Stimulated activated CD8-positive, alpha-beta memory T cell treated with anti-CD3 and anti-CD28 coated beads, Interleukin-15, amount 100 ng/mL, for 48 hours (primary cell): ENCODE measurements around the gene PSKH1.
"Not testable (repeated sequence)": the region's sequence is repeated elsewhere in the genome, so short reads cannot be mapped to it uniquely, and the experiment has no call there.

Source experiments
- DNase-seq, 2 donors: peaks; one replicate each; pipeline ENCODE4 v3.0.0-alpha.2; 2020; ENCODE audit warnings: low read depth in 2 of 2

Gene PSKH1

DNA sequence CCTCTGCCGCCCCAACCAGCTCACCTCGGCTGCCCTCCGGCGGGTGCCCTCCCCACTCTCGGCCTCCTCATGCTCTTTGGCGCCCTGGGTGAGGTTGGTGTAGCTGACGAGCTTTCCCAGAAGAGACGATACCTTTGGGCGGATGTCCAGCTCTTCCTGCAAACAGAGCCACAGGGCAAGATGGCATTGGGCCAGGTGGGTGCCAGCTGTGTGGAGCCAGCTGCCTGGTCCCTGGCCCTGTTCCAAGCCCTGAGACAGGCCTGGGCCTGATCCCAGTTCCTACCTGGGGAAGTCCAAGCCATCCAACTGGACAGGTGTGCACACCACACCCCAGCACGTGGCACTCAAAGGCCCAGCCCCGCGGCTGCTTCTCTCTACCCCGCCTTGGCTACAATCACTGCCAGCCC is 68.5 kb downstream of the PSKH1 start:
- DNase-seq: no peak

DNA sequence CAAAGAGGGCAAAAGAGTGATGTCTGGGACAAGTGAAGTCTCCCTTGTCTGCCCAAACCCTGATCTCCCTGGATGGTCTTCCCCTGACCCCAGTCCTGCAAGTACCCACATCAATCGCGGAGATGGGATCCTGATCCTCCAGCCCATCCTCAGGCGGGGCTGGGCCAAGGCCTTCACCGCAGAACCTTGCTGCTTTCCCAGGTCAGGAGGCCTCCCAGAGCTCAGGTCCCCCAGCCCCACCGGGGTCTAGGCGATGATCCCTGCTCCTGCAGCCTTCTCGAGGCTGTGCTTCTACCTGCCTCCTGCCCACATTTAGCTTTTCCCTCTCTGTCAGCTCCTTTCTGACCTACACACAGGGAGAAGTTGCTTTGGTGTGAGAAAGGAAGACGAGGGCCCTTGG is 69.1 kb downstream of the PSKH1 start:
- DNase-seq: no peak

DNA sequence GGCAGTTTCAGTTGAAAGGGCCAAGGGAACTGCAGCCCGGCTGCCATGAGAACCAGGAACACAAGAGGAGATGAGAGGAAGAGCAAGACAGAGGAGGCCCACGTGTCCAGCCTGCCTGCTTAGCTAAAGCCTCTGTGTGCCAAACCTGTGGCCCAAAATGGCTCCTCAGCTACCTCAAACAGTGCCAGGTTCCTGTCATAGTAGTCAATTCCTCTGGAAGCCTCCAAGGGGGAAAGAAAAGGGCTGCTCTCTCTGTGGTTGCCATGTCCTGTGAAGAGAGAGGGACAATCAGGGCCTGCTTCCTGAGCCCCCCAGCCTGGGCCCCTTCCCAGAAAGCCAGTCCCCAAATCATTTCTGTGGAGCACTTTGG is 70.2 kb downstream of the PSKH1 start:
- no peak for DNase-seq

DNA sequence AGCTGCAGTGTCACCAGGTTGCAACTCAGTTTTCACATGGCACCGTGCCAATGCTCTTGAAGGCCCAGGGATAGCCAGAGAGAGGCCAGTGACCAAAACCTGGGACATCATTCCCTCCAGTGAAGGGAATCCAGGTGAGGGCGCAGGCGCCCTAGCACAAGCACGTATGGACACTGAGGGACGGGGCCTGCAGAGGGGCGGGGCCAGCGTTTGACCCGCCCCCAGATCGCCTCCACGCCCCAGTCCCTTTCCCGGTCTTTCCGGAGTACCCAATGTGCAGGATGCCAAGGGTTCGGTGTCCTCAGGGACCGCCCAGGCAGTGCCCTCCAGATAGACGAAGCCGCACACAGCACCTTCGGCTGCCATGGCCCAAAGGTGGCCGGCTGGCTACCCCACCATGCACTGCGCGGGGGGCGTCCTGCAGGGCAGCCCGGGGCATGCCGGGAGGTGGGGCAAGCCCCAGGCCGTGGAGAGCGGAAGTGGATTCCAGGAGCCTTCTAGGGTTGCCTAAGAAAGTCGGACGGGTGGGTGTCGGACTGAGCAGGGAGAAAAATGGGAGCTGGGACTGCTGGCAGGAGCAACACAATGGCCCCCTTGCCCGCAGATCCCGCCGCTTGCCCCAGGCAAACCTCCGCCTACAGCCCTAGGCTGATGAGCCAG is 70.7 kb downstream of the PSKH1 start:
- no peak for DNase-seq

DNA sequence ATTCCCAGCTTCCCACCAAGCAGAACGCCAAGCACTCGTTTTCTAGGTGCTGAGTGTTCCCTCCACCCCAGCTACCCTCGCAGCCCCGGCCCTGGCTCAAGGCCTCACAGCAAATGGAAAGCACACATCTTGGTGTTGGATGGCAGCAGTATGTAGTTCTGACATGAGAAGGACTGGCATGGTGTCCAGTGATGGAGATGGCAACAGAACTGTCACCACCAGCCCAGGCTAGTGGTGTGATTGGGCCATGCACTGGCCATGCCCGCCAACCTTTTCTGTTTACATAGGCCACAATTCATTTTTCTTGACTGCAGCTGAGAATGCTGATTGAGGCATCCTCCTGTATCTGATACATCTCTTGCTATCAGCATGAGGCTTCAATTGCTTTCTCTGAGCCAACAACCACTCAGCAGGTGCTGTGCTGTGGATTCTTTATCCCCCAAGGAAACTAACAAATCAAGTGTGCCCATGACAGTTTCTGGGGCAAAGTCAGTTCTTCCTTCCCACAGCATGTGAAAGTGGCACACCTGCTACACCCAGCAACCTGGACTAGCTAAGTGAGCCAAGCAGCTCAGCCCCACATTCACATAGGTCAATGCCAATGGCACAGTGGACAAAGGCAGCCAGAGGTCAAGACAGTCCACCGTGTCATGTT is 71.5 kb downstream of the PSKH1 start:
- no peak for DNase-seq

DNA sequence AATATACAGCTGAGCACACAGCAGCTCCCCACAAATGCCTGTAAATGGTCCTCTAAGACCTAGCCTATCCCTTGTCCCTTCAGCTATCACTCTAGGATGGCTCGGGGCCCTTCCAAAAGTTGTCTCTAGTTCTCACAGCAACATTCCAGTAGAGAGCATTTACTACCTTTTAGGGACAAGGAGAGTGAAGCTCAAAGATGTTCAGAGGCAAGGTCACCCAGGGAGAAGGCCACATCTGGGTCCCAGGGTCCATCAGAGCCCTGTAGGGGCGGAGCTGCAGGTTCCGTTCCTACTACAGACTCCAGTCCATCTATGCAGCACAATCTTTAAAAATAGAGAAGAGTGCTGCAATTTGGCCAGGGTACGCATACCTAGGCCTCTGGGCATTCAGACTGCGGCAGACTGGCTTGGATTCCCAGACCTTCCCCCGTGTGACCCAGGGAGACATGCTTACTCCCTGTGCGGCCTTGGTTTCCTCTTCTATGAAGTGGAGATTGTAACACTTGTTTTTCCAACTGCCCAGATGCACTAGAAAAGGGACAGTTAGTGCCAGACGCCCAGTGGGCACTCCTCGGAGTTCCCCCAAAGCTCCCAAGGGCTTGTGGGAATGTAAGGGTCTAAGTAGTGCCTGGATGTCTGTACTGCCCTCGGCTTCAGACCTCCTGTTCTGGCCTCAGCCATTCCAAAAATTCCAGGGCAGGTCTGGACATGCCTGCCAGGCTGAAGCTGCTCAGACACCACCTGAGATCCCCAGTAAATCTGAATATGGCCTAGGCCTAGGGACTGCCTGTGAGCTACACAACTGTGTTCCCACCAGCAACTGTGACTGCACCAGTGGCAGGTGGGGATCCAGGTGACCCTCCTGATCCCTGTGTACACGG is 72.9 kb downstream of the PSKH1 start:
- DNase-seq: no peak

DNA sequence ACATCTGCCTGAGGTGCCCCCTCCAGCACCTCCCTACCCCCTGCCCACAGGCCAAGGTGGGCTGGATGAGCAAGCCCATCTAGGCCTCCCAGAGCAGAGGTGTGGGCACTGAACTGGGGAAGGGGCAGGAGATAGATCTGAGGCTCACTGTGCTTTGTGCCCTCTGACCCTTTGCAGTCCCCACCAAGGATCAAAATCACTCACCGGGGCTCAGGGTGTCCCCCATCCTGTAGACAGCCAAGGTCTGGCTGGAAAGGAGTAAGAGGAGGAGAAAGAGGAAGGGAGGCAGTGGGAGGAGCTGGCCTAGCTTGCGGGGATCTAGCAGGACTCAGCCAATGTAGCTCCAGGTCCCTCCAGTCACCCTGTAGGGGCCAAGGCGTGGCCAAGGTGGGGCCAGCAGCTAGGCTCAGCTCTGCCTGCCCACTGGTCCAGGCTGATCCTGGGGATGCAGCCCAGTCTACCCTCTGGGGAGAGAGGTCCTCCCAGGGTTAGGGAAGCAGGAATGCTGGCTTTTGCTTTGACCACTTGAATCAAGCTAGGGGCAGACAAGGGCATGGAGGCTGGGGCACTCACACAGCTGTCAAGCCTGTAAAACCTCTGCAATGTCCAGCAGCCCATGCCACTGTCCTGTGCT is 73.6 kb downstream of the PSKH1 start:
- no peak for DNase-seq

DNA sequence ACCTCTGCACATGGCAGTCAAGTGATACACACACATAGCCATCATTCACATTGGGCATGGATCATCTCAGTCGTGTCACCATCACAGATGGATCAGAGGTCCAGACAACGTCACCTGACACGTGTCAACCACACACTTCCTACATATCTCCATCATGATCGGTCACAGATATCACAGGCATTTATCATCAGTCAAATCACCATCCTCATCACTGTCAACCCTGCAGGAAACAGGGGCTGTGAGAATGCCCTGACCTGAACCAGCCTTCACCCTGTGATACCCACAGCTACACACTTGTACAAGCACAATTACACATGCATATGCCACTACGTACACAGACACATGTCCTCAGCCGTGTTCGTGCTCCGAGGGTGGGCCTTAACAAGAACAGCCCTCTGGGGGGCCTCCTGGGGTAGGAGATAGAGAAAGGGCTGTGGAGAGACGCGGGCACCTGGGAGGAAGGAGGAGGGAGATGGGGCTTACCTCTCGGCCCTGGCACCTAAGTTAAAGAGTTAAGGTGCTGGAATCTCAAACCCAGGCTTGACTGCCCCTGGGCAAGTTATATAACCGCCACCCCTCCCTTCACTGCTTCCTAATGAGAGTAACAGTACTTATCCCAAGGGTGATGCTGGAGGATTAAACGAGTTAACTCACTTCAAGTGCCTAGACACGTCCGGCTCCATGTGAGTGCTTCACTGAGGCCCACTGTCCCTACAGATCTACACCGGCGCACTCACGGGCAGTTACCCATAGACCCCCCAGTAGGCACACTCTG is 74.3 kb downstream of the PSKH1 start:
- DNase-seq: no peak

DNA sequence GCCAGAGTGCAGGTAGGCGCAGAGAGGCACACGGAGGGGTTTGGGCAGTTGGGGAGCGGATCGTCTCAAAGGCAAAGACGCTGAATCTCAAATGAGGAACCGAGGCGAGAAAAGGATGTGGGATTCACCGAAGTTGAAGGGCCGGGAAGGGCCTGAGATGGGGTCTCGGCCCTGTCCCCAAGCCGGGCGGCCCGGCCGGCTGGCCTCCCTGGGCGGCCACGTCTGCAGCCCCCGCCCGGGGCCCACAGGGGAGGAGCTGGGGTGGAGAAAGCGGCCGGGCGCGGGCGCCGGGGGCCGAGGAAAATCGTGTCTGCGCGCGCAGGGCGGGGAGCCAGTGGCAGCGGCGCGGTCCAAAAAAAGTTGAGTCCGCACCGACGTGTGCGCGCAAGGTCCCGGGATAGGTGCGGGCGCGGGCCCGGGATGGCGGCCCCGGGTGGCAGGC is 74.9 kb downstream of the PSKH1 start:
- peak in 1 of 2 donors; percentile 10 for DNase-seq

DNA sequence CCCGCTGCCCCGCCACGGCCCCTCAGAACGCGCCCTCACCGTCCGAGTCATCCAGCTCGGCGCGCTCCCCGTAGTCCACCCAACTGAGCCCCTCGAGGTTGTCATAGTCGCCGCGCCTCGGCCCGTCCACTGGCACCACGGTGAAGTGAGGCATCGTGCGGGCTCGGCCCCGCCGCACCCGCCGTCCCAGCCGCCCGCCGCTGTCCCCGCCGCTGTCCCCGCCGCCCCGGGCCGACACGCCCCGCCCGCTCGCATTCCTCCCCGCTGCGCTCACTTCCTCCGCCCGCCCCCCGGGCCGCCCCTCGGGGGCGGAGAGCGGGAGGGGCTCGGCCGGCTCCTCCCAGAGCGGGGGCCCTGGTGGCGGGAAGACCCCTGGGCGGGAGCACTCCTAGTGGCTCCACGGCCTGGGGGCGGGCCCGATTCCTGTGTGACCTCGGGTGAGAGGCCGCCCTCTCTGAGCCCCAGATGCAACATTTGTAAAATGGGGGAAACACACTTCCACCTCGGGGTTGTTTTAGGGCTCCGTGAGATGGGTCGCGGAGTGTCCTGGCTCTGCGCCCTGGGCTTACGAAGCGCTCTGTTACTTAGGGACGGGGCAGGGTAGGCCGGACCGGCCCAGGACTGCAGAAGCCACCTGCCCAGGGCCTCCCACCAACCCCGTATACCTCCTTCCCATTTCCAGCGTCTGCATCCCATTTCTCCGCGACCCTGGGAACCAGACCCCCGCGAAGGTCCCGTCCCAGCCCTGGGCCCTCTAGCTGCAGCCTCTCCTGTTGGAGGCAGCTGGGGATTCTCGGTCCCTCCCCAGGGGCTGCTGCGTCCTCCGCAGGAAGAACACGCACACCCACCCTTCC is 75.6 kb downstream of the PSKH1 start, which contains the start of gene SLC12A4:
Gene SLC12A4 (minus strand): TSS at position 238 of the 854 bp plus-strand sequence. CDS start 84 bp downstream, at position 154.
- peak; percentile 90 to 92 for DNase-seq

DNA sequence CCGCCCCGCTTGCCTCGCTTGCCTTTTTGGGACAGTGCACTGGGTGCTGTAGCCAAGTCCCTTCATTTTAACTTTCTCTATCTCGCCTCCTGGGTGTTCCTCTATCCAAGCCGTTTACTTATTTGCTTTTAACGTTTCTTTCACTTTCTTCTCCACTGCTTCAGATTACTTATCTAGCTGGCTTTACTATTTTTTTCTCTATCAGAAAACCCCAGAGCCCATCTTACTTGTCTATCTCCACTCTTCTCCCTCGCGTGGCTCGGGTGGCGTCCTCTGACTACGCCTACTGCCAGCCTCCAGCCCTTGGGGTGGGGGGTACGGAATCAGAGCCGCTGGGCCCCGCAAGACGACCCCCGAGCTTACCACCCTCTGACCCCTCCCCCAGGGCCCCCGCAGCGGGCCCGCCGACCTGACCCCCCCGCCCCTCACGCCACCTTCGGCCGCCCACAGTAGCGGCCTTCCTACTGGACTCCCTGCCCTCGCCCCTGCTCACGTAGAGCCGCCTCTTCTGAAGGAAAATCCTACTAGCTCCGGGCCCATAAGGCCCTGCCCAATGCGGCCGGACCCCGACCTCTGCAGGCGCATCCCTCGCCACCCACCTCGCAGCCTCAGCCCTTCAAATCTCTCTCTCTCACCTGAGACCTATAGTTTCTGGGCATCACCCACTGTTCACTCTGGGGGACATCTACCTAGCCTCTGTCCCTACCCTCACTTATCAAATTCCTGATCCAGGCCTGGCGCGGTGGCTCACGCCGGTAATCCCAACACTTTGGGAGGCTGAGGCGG is 76.4 kb downstream of the PSKH1 start:
- no peak for DNase-seq

DNA sequence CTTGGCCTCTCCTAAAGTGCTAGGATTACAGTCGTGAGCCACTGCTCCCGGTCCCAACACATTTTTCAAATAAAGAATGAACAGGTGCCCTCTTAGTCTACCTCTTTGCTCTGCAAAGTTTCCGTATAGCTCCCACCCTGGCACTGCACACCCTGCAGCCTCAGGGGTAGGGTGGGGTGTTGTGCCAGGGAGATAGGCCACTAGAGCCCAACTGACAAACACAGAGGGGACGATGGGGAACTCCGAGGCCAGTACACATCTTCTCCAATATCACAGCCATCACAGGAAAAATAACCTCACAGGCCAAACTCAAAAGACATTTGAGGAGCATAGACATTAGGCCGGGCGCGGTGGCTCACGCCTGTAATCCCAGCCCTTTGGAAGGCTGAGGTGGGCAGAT is 78.1 kb downstream of the PSKH1 start:
- DNase-seq: no peak

DNA sequence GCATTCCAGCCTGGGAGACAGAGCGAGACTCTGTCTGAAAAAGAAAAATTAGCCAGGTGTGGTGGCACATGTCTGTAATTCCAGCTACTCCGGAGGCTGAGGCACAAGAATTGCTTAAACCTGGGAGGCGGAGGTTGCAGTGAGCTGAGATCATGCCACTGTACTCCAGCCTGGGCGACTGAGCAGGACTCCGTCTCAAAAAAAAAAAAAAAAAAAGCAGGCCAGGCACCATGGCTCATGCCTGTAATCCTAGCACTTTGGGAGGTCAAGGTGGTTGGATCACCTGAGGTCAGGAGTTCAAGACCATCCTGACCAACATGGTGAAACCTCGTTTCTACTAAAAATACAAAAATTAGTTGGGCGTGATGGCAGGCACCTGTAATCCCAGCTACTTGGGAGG is 79.2 kb downstream of the PSKH1 start:
- not testable (repeated sequence) for DNase-seq

DNA sequence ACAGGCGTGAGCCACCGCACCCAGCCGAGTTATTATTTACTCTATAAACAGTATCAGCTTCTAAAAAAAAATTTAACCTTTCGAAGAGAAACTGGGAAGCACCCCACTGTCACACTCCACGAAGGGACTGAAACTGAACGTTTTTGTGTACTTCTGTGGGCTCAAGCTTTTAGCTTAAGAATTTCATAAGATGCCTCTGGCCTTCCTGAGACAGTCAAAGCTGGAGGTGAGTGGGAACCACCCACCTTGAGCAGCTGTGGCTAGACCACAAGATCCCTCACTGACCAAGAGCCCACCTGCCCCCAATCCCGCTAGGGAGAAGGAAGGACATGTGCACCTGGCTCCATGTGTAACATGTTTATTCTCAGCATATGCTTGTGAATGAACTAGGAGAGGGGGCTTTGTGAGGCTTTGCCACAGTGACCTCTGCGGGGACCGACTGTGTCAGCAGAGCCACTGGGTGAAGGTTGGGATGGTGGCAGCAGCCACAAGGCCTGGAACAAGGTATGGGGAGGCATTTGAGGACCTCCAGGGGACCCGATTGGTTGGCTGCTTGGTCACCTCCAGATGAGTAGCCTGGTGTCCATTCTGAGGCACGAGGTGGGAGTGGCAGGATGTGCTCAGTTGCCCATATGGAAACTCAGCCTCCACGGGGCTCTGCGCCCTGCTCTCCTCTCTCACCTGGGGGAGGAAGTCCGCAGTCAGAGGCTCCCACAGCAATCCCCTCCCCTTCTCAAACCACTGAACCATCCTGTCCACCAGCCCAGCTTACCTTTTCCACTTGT is 82.5 kb downstream of the PSKH1 start:
- DNase-seq: no peak

DNA sequence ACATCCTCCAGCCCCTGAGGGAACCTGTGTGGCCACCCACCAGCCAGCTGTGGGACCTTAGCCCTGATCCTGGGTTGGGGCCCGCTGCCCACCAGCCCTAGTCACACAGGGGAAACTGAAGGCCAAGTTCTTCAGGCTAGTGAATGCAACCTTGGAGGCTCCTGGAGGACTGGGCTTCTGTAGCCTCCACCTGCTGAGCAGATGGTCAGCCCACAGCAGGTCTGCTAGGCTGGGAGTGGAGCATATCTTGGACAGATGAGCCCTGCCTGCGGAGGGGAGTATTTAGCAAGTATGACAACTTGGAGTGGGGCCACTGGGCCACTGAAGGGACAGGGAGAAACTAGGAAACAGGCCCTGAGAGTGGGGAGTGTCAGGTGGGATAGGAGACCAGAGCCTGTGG is 83.2 kb downstream of the PSKH1 start:
- no peak for DNase-seq

DNA sequence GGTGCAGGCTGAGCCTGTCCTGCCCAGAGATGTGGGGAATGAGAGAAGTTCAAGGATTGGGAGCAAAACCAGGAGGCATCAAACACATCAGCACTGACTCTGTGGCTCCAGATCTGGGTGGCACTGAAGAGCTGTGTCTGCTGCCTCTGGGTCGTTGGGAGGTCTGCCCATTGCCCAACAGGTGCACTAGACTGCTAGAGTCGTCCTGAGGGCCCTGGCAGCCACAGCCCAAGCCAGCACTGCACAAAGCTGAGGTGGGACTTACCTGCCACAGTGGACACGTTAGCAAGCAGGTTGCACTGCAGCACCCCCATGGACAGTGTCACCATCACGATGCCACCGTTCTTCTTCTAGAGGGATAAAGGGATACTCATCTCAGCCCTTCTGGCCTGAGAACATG is 84.0 kb downstream of the PSKH1 start:
- DNase-seq: no peak

DNA sequence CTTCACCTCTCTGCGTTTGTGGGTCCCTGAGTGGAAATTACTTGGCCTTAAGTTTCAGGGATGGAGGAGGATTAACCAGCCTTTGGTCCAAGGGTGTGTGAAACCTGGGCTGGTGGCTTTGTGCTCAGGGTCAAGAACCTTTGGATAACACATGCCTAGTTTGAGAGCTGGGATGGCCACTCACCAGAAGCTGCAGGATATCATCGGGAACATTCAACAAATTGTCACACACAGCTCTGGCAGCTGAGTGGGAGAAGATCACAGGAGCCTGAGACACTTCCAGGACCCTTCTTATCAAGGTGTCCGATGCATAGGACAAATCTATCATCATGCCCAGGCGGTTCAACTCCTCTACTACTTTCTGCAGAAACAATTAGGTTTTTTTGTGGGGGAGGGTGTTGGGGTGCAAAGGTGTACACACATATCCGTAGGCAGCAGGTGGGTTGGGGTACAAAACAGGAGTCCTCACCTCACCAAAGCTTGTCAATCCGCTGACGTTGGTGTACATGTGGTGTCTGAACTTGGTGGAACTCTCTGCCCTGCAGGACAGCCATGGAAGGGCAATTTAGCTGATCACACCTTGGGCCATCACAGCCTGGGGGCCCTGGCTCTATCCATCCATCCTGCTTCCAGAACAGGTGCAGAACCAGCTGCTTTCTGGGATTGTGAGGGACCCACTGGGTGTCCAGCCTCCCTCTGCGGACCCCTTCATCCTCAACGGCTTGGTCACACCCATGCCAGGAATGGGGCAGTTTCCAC is 84.6 kb downstream of the PSKH1 start:
- DNase-seq: no peak
